GM23248 (cell line): ENCODE measurements around the gene ASPRV1. TPM values are rescaled to one million over a fixed set of nuclear protein-coding genes. Genes with fewer than 3 reads are reported as not detected.
"Not testable (repeated sequence)": the region's sequence is repeated elsewhere in the genome, so short reads cannot be mapped to it uniquely, and the experiment has no call there.

Experiments
- DNase-seq: peaks from one replicate; pipeline ENCODE4 v3.0.0-alpha.2; 2015
- H2AFZ ChIP-seq: fragments of 200-600 bp; sonication (generic); 2 replicates; pipeline ENCODE4 v1.6.1; 2016; ENCODE audit warnings: antibody characterized with exemption
- H3F3A ChIP-seq: fragments of 200-600 bp; sonication (generic); 2 replicates; pipeline ENCODE4 v1.6.1; 2016; ENCODE audit warnings: mild to moderate bottlenecking, antibody characterized with exemption, mixed run types; ENCODE audit not compliant: insufficient read depth
- H3K27ac ChIP-seq: fragments of 200-600 bp; sonication (generic); 2 replicates; pipeline ENCODE4 v1.5.1; 2016; ENCODE audit warnings: mild to moderate bottlenecking
- H3K27me3 ChIP-seq: fragments of 200-600 bp; sonication (generic); replicated peaks from 2 replicates; pipeline ENCODE4 v1.6.1; 2016; ENCODE audit warnings: mild to moderate bottlenecking; ENCODE audit not compliant: insufficient read depth
- H3K36me3 ChIP-seq: fragments of 200-600 bp; sonication (generic); 2 replicates; pipeline ENCODE4 v1.6.1; 2016; ENCODE audit warnings: low read depth, mild to moderate bottlenecking
- H3K4me1 ChIP-seq: fragments of 200-600 bp; sonication (generic); 2 replicates; pipeline ENCODE4 v1.6.1; 2016; ENCODE audit warnings: mild to moderate bottlenecking; ENCODE audit not compliant: insufficient read depth
- H3K4me2 ChIP-seq: fragments of 200-600 bp; sonication (generic); one replicate; pipeline ENCODE4 v1.6.1; 2016; ENCODE audit warnings: mild to moderate bottlenecking; ENCODE audit not compliant: unreplicated experiment
- H3K4me3 ChIP-seq: fragments of 200-600 bp; sonication (generic); 2 replicates; pipeline ENCODE4 v1.5.1; 2016; ENCODE audit warnings: mild to moderate bottlenecking
- H3K79me2 ChIP-seq: fragments of 200-600 bp; sonication (generic); 2 replicates; pipeline ENCODE4 v1.6.1; 2016; ENCODE audit warnings: mild to moderate bottlenecking; ENCODE audit not compliant: insufficient read depth
- H3K9ac ChIP-seq: fragments of 200-600 bp; sonication (generic); 2 replicates; pipeline ENCODE4 v1.6.1; 2016; ENCODE audit warnings: mild to moderate bottlenecking
- H3K9me2 ChIP-seq: fragments of 200-600 bp; sonication (generic); 2 replicates; pipeline ENCODE4 v1.6.1; 2016; ENCODE audit warnings: mixed run types, mild to moderate bottlenecking, moderate library complexity; ENCODE audit not compliant: insufficient read depth
- H3K9me3 ChIP-seq: fragments of 200-600 bp; sonication (generic); one replicate; pipeline ENCODE4 v1.6.1; 2017; ENCODE audit warnings: low read depth
- H4K20me1 ChIP-seq: fragments of 200-600 bp; sonication (generic); 2 replicates; pipeline ENCODE4 v1.6.0; 2016; ENCODE audit not compliant: insufficient read depth
- EZH2 ChIP-seq: fragments of 200-600 bp; sonication (generic); IDR thresholded peaks from 2 replicates; pipeline ENCODE4 v1.6.1; 2018; ENCODE audit warnings: antibody characterized with exemption, mild to moderate bottlenecking; ENCODE audit not compliant: insufficient read depth, poor library complexity, severe bottlenecking
- EZH2phosphoT487 ChIP-seq: fragments of 200-600 bp; sonication (generic); IDR thresholded peaks from 2 replicates; pipeline ENCODE4 v1.6.1; 2018; ENCODE audit warnings: antibody characterized with exemption, moderate library complexity, mild to moderate bottlenecking, low read depth; ENCODE audit not compliant: insufficient read depth
- WGBS, 2 experiments: methylation state at CpG; one replicate each; pipeline ENCODE4 v1.1.6; 2015 to 2017; ENCODE audit warnings: low lambda C conversion rate in 2 of 2, low coverage in 1 of 2; ENCODE audit errors: missing lambda C conversion rate in 2 of 2; 5-methylcytosine and 5-hydroxymethylcytosine counted together
- in situ Hi-C: fragments of 300-500 bp; cut with MboI; formaldehyde crosslinking; loops from 2 replicates; pipeline ENCODE4 v1.15.0; 2020
- polyA plus RNA-seq: library from polyadenylated mRNA; unstranded; fragments of >200 nt; fragmentation: Nextera tagmentation; extraction: Ambion mirVana; gene quantifications from 2 replicates; pipeline ENCODE4 v1.2.1, GENCODE V29; 2016
- total RNA-seq: library from RNA; depleted of rRNA; stranded (reverse); fragments of >200 nt; shearing (Covaris generic); gene quantifications from 2 replicates; pipeline ENCODE4 v1.2.3, GENCODE V29; 2014

The ASPRV1 gene
- total and polyA plus RNA-seq, 2 experiments from 2014 or later, result 0.24 to 0.86 TPM

DNA sequence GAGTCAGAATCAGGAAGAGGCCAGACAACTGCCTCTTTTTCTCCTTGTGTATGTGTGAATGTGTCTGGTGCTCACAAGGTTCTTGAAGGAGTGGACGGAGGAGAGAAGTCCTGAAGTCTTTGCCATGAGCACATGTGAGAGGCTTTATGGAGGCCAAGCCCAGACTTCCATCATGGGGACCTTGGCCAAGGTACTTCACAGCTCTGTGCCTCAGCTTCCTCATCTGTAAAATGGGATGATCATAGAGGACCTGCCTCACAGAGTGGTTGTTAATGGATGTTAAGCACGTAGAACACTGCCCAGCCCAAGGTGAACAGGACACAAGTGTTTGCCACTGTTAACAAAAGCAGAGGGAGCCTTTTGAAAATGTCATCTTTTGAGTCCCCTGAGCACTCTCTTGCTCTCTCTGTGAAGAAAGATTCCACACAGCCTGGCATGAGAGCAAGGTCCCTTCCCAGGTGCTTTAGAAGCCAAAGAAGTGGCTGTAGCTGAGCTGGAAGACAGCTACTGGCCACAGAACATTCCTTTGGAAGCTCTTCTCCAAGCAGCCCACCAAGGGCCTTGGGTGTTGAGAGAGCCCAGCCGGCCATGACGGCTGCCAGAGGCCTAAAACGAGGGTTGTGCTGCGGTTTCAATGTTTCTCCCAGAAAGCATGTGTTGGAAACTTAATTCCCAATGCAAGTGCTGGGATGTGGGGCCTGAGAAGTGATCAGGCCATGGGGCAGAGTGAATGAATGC lies 41.8 kb upstream of the ASPRV1 start:
- no peak overlapping the region for H3K4me2 ChIP-seq
- no peak overlapping the region for H3K27ac ChIP-seq
- H3K9me2 ChIP-seq, result no peaks in the 10 kb centered on the region
- no peak for TF ChIP-seq EZH2
- TF ChIP-seq EZH2phosphoT487, result no peak
- H2AFZ ChIP-seq, result no peak overlapping the region
- no peak overlapping the region for H3K4me3 ChIP-seq
- DNase-seq, result no peak
- no peaks in the 10 kb centered on the region for H3K9me3 ChIP-seq
- H3K36me3 ChIP-seq, result no peaks in the 10 kb centered on the region
- no peak overlapping the region for H3K9ac ChIP-seq
- H3F3A ChIP-seq, result no peaks in the 10 kb centered on the region
- 82 to 89% methylated on average over 6 of the region's 6 CpGs for WGBS, 2 experiments
- no peaks in the 10 kb centered on the region for H3K27me3 ChIP-seq
- in situ Hi-C loops, result no loop called here
- H3K79me2 ChIP-seq, result no peaks in the 10 kb centered on the region
- no peaks in the 10 kb centered on the region for H4K20me1 ChIP-seq
- H3K4me1 ChIP-seq, result no peaks in the 10 kb centered on the region

DNA sequence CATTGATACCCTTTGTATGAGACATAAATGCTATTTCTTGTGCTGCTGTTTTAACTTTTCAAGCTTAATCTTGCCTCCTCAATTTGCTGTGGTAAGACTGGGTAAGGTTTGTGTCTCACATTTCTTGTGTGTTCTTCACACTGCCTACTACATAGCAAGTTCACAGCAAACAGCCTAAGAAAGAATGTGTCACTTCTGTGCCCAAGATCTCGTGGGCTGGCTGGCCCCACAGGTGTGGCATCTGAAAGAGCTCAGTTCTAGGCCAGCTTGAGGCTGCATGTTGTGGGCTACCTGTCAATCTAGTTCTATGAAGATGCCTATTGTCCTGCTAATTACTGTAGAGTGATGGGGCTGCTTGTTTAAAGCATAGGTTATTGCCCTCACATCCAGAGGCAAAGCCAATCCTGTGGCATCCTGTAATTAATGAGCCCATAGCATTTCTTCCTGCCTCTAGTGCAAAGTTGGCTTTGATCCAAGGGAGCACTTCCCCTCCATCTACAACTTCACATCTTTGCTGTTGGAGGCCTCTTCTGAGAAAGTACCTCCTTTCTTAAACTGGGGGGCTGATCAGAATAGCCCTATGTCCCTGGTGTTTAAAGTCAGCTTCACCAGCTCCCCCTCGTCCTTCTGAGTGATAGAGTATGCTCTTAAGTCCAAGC lies 40.9 kb upstream of the ASPRV1 start:
- H3K4me1 ChIP-seq, result peaks cover 3% of the 10 kb centered on the region
- in situ Hi-C loops, result no loop called here
- H4K20me1 ChIP-seq, result no peaks in the 10 kb centered on the region
- H3K9ac ChIP-seq, result no peak overlapping the region
- H3K9me3 ChIP-seq, result no peaks in the 10 kb centered on the region
- H2AFZ ChIP-seq, result no peak overlapping the region
- no peak overlapping the region for H3K4me2 ChIP-seq
- no peaks in the 10 kb centered on the region for H3K27me3 ChIP-seq
- no peaks in the 10 kb centered on the region for H3F3A ChIP-seq
- no peak for DNase-seq
- 90 to 100% methylated on average over 2 of the region's 2 CpGs for WGBS, 2 experiments
- H3K4me3 ChIP-seq, result no peak overlapping the region
- TF ChIP-seq EZH2 (no peak), EZH2phosphoT487 (no peak)
- H3K36me3 ChIP-seq, result no peaks in the 10 kb centered on the region
- no peaks in the 10 kb centered on the region for H3K9me2 ChIP-seq
- H3K27ac ChIP-seq, result no peak overlapping the region
- no peaks in the 10 kb centered on the region for H3K79me2 ChIP-seq

DNA sequence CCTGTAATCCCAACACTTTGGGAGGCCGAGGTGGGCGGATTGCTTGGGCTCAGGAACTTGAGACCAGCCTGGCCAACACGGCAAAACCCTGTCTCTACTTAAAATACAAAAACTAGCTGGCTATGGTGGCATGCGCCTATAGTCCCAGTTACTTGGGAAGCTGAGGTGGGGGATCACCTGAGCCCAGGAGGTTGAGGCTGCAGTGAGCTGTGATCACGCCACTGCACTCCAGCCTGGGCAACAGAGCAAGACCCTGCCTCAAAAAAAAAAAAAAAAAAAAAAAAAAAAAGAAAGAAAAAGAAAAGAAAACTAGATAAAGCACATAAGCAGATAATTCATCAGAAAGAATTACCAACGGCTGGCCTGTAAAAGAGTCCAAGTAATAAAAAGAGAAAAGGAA lies 39.1 kb upstream of the ASPRV1 start:
- WGBS, 2 experiments, result 81 to 82% methylated on average over 5 to 6 of the region's 6 CpGs
- in situ Hi-C loops, result not testable (repeated sequence)

DNA sequence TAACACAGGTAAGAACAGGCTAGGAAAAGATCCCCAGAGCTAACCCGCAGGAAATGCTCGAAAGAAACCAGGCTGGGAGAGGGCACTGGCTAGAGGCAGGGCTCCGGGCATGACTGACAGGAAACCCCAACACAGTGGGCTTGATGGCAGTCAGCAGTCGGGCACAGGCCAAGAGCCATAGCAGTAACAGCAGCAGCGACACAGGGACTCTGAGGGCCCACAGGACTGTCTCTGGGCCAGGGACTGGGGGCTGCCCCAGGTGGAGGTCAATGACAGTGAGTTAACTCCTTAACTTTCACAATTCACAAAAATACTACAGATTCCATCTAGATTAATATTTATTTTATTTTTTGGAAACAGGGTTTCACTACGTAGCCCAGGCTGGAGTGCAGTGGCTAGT lies 37.3 kb upstream of the ASPRV1 start:
- TF ChIP-seq EZH2phosphoT487 (no peak), EZH2 (no peak)
- in situ Hi-C loops, result no loop called here
- WGBS, 2 experiments, result 92 to 97% methylated on average over 6 of the region's 6 CpGs
- no peak overlapping the region for H3K4me2 ChIP-seq
- no peak for DNase-seq
- H4K20me1 ChIP-seq, result no peaks in the 10 kb centered on the region
- H3K36me3 ChIP-seq, result no peaks in the 10 kb centered on the region
- no peaks in the 10 kb centered on the region for H3K79me2 ChIP-seq
- no peaks in the 10 kb centered on the region for H3K9me3 ChIP-seq
- H3K27ac ChIP-seq, result no peak overlapping the region
- no peak overlapping the region for H3K9ac ChIP-seq
- H3K9me2 ChIP-seq, result no peaks in the 10 kb centered on the region
- H3K4me1 ChIP-seq, result peaks cover 8% of the 10 kb centered on the region
- H3K4me3 ChIP-seq, result no peak overlapping the region
- no peaks in the 10 kb centered on the region for H3K27me3 ChIP-seq
- H2AFZ ChIP-seq, result no peak overlapping the region
- no peaks in the 10 kb centered on the region for H3F3A ChIP-seq

More for the DNA sequence above, 39.1 kb upstream of the ASPRV1 start:
- H3K9me3 ChIP-seq, H3K9ac ChIP-seq, H3K4me3 ChIP-seq, DNase-seq, H3K9me2 ChIP-seq, H3K27me3 ChIP-seq, H3K36me3 ChIP-seq, H3K27ac ChIP-seq, H3K79me2 ChIP-seq, H3F3A ChIP-seq, H3K4me2 ChIP-seq, H2AFZ ChIP-seq, H3K4me1 ChIP-seq, H4K20me1 ChIP-seq: not testable (repeated sequence)
